GM12878 (cell line): Measurements from ENCODE around the gene FSTL4.

Experiments used
- CTCF ChIP-seq, 3 experiments: IDR thresholded peaks in 2 of 3; conservative IDR thresholded peaks in 1 of 3; 2 replicates each; pipeline ENCODE4 v1.5.1; 2011; ENCODE audit warnings: low read depth in 3 of 3, low read length in 3 of 3, mild to moderate bottlenecking in 3 of 3, control low read depth in 2 of 3, moderate library complexity in 2 of 3, inconsistent platforms in 1 of 3, mixed read lengths in 1 of 3; ENCODE audit not compliant: control insufficient read depth in 2 of 3, insufficient read depth in 1 of 3; ENCODE audit errors: extremely low read depth in 1 of 3
- EZH2 ChIP-seq: IDR thresholded peaks from 2 replicates; pipeline ENCODE4 v1.6.1; 2012; ENCODE audit warnings: low read depth, mild to moderate bottlenecking, control low read depth, inconsistent platforms, low read length, borderline replicate concordance; ENCODE audit not compliant: control insufficient read depth
- FOXM1 ChIP-seq: IDR thresholded peaks from 2 replicates; pipeline ENCODE4 v1.6.1; 2012; ENCODE audit warnings: low read depth, mild to moderate bottlenecking, inconsistent platforms, low read length, moderate library complexity
- PML ChIP-seq: IDR thresholded peaks from 2 replicates; pipeline ENCODE4 v1.6.1; 2012; ENCODE audit warnings: low read length, inconsistent platforms
- REST ChIP-seq: IDR thresholded peaks from 2 replicates; pipeline ENCODE4 v1.6.1; 2012; ENCODE audit warnings: mild to moderate bottlenecking, low read depth, low read length
- SMC3 ChIP-seq: IDR thresholded peaks from 2 replicates; pipeline ENCODE4 v1.6.1; 2011; ENCODE audit warnings: low read length, improper control_type of control experiment, borderline replicate concordance
- SP1 ChIP-seq: IDR thresholded peaks from one replicate; pipeline ENCODE4 v1.6.1; 2011; ENCODE audit warnings: low read depth, low read length
- ZBTB33 ChIP-seq: fragments of 450-650 bp; IDR thresholded peaks from 2 replicates; pipeline ENCODE4 v1.6.1; 2017; ENCODE audit warnings: mild to moderate bottlenecking

GRCh38 chr5:133333326-133334150 is 278.8 kb downstream of the FSTL4 start:
- TF ChIP-seq ZBTB33 (no peak), FOXM1 (no peak), SP1 (no peak), PML (no peak), CTCF (IDR thresholded peaks at IDR 0.05 in 2 of 3, conservative IDR thresholded peaks at IDR 0.05 in 1 of 3; ENCODE audit: control insufficient read depth in 2 of 3, extremely low read depth in 1 of 3, insufficient read depth in 1 of 3, low read depth in 3 of 3, low read length in 3 of 3) (no peak), EZH2 (no peak), REST (no peak), SMC3 (no peak)
